ENCODE results near the gene NXN. TPM values are rescaled to one million over a fixed set of nuclear protein-coding genes. Genes with fewer than 3 reads are reported as not detected.
"Not testable (repeated sequence)": the region's sequence is repeated elsewhere in the genome, so short reads cannot be mapped to it uniquely, and the experiment has no call there.

NXN gene
- total RNA-seq, 2 donors from 2014 or later: 0.37 to 0.95 TPM

GRCh38 chr17:806781-807522 is 172.6 kb downstream of the NXN start:
- Mint-ChIP-seq H3K4me3 (no peak overlapping the region), H3K27ac (no peak overlapping the region), H3K9me3 (no peaks in the 10 kb centered on the region), H3K4me1 (no peaks in the 10 kb centered on the region), H3K27me3 (no peaks in the 10 kb centered on the region), H3K36me3 (ENCODE audit: low read depth) (no peaks in the 10 kb centered on the region)
- ATAC-seq (replicated peaks): no peak

- Mint-ChIP-seq H3K4me1 (no peaks in the 10 kb centered on the region), H3K27me3 (no peaks in the 10 kb centered on the region), H3K4me3 (no peak overlapping the region), H3K36me3 (ENCODE audit: low read depth) (no peaks in the 10 kb centered on the region), H3K9me3 (no peaks in the 10 kb centered on the region), H3K27ac (no peak overlapping the region)
- no peak for ATAC-seq (replicated peaks)
Measured at GRCh38 chr17:806346-806745, 173.2 kb downstream of the NXN start.

- H3K36me3 Mint-ChIP-seq (ENCODE audit: low read depth); H3K27ac Mint-ChIP-seq; H3K4me1 Mint-ChIP-seq; H3K9me3 Mint-ChIP-seq; ATAC-seq (replicated peaks); H3K27me3 Mint-ChIP-seq; H3K4me3 Mint-ChIP-seq: not testable (repeated sequence)
Measured at GRCh38 chr17:805886-806285, 173.7 kb downstream of the NXN start.

DNA sequence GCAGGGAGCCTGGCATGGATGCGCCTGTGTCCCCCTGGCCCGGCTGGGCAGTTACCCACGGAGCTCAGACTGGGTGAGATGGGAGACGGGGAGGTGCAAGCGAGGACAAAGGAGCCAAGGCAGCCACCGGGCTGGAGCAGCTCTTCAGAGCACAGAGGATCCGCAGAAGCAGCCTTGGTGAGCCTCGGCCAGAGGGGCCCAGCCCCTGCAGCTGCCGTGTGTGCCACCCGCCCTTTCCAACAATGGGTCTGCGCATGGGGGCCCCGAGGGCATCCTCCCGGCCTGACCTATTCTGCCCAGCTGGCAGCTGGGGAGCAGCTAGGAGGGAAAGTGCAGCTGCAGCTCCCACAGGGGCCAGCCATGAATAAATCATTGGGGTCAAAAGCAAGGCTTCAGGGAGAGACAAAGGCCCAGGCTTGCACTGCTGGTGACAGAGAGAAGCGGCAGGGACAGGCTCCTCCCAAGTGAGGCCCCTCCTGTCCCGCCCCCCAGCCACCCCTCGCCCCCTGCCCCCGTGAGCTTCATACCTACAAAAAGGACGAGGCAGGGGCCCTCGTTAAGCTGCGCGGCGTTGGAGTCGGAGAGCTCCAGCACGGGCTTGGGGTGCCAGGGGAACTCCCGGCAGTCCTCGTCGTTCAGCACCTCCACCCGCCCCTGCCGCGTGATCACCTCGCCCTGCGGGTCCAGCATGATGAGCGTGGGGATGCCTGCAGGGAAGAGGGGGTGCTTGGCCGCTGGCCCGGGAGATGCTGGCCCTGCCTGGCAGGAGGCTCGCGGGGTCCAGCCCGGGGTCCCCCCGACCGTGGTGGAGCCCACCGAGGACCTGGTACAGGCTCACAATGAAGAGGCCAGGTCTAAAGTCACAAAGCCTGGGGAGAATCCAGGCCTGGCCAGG is 174.8 kb downstream of the NXN start:
- Mint-ChIP-seq H3K4me1 (no peaks in the 10 kb centered on the region), H3K27ac (no peak overlapping the region), H3K4me3 (no peak overlapping the region), H3K36me3 (ENCODE audit: low read depth) (no peaks in the 10 kb centered on the region), H3K9me3 (no peaks in the 10 kb centered on the region), H3K27me3 (no peaks in the 10 kb centered on the region)
- no peak for ATAC-seq (replicated peaks)

DNA sequence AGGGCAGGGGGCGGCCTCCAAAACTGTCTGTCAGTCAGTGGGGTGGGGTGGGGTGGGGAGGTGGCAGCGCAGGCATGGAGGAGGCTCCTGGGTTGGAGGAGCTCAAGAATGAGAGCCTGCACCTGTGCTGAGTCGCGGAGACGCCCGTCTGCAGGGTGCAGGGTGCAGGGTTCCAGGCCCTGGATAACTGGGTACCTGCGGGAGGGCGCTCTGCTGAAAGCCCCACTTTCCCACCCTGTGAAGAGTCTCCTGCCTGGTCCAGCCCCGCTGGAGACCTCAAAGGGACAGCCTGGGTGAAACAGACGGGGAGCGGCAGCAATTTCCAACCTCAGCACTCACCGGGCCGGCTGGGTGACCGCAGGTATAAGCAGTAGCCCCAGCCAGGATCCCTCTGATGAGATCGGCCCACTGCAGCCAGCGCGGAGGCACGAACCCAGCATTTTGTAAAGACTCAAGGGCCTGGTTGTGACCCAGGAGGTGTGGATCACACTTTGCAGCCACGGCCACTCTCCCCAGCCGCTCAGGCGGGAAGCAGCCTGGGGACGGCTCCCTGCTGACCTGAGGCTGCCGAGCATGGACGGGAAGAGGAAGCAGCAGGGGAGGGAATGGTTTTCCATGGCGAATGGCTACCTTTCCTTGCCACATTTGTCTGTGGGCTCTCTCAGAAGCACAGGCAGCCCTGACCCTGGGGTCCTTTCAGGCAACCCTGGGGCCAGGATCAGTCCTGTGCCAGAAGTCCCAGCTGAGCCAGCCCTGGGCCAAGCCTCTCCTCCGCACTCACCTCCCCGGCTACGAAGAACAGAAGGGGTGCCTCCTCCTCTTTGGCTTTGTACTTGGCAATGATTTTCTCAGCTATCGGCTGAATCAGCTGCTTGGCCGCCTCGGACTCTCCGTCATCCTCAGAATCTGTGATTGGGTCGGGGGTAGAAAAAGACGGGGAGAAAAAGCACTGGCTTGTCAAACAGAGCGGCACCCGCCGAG is 176.4 kb downstream of the NXN start:
- Mint-ChIP-seq H3K9me3 (no peaks in the 10 kb centered on the region), H3K36me3 (ENCODE audit: low read depth) (no peaks in the 10 kb centered on the region), H3K4me3 (no peak overlapping the region), H3K27ac (no peak overlapping the region), H3K27me3 (no peaks in the 10 kb centered on the region), H3K4me1 (no peaks in the 10 kb centered on the region)
- ATAC-seq (replicated peaks): no peak

DNA sequence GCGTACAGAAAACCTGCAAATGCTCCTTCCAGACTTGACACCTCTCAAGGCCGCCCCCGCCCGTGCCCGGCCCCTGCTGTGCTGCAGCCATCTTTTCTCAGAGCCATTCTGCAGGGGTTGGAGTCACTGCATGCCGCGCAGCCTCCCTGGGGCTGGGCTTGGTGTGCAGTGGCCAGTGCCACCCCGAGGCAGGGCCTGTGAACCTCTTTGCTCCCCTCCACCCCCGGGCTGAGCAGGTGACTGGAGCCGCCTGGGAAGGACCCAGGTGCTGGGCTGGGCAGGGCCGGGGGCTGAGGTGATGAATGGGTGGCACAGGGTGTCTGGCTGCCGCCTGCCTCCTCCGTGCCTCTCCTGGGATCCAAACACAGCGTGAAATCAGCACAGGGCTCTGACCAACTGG is 177.1 kb downstream of the NXN start:
- Mint-ChIP-seq H3K27ac (no peak overlapping the region), H3K36me3 (ENCODE audit: low read depth) (no peaks in the 10 kb centered on the region), H3K4me1 (no peaks in the 10 kb centered on the region), H3K4me3 (no peak overlapping the region), H3K27me3 (no peaks in the 10 kb centered on the region), H3K9me3 (no peaks in the 10 kb centered on the region)
- ATAC-seq (replicated peaks): no peak

GRCh38 chr17:801660-802059 is 177.9 kb downstream of the NXN start:
- ATAC-seq (replicated peaks): no peak
- H3K27ac Mint-ChIP-seq: no peak overlapping the region
- no peaks in the 10 kb centered on the region for H3K4me1 Mint-ChIP-seq
- H3K27me3 Mint-ChIP-seq: no peaks in the 10 kb centered on the region
- no peak overlapping the region for H3K4me3 Mint-ChIP-seq
- H3K9me3 Mint-ChIP-seq: no peaks in the 10 kb centered on the region
- H3K36me3 Mint-ChIP-seq (ENCODE audit: low read depth): no peaks in the 10 kb centered on the region

GRCh38 chr17:800446-801242 is 178.9 kb downstream of the NXN start:
- H3K4me1 Mint-ChIP-seq: no peaks in the 10 kb centered on the region
- no peaks in the 10 kb centered on the region for H3K36me3 Mint-ChIP-seq (ENCODE audit: low read depth)
- H3K9me3 Mint-ChIP-seq: no peaks in the 10 kb centered on the region
- H3K27me3 Mint-ChIP-seq: no peaks in the 10 kb centered on the region
- no peak for ATAC-seq (replicated peaks)
- no peak overlapping the region for H3K27ac Mint-ChIP-seq
- no peak overlapping the region for H3K4me3 Mint-ChIP-seq

GRCh38 chr17:799261-799660 is 180.3 kb downstream of the NXN start:
- no peak for ATAC-seq (replicated peaks)
- no peak overlapping the region for H3K27ac Mint-ChIP-seq
- H3K4me3 Mint-ChIP-seq: no peak overlapping the region
- no peaks in the 10 kb centered on the region for H3K4me1 Mint-ChIP-seq
- no peaks in the 10 kb centered on the region for H3K9me3 Mint-ChIP-seq
- no peaks in the 10 kb centered on the region for H3K27me3 Mint-ChIP-seq
- H3K36me3 Mint-ChIP-seq (ENCODE audit: low read depth): no peaks in the 10 kb centered on the region

DNA sequence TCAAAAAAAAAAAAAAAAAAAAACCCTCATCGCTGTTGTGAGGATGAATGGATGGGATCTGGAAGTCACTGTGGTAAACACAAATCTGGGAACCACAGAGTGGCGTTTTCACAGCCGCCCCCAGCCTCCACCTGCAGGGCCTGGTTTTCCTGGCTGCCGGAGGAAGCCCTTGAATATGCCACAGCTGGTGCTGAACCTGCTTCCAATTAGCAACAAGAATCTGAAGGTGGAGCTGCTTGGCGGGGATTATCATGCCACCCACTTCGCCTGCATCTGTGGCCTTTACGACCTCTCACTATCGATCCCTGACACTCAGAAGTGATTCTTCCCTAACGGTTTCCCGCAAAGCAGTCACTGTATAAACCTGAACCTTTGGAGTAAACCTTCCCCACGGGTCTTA is 181.3 kb downstream of the NXN start:
- H3K27me3 Mint-ChIP-seq: no peaks in the 10 kb centered on the region
- H3K27ac Mint-ChIP-seq: no peak overlapping the region
- no peaks in the 10 kb centered on the region for H3K9me3 Mint-ChIP-seq
- ATAC-seq (replicated peaks): no peak
- H3K4me1 Mint-ChIP-seq: no peaks in the 10 kb centered on the region
- no peaks in the 10 kb centered on the region for H3K36me3 Mint-ChIP-seq (ENCODE audit: low read depth)
- H3K4me3 Mint-ChIP-seq: no peak overlapping the region

- no peak overlapping the region for H3K4me3 Mint-ChIP-seq
- peaks cover 5% of the 10 kb centered on the region for H3K36me3 Mint-ChIP-seq (ENCODE audit: low read depth)
- ATAC-seq (replicated peaks): no peak
- no peak overlapping the region for H3K27ac Mint-ChIP-seq
- H3K9me3 Mint-ChIP-seq: no peaks in the 10 kb centered on the region
- no peaks in the 10 kb centered on the region for H3K27me3 Mint-ChIP-seq
- no peaks in the 10 kb centered on the region for H3K4me1 Mint-ChIP-seq
Measured at GRCh38 chr17:797236-797840, 182.2 kb downstream of the NXN start.

DNA sequence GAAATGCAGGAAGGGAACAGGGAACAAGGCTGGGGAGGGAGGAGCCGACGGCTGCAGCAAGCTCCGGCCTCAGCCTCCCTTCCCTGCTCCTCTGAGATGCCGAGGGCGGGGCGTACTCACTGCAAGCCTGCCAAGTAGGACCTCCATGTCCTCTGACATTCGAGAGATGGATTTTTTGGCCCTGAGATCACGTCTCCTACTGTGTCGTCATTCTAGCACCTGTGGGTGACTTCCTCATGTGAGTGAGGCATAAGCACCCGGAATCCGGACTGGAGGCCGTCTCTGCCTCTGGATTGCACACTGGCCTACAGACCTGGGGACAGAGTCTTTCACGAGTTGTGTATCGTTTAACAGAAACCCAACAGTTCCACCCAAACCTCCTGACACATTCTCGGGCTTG is 183.0 kb downstream of the NXN start:
- H3K27me3 Mint-ChIP-seq: no peaks in the 10 kb centered on the region
- peaks cover 13% of the 10 kb centered on the region for H3K36me3 Mint-ChIP-seq (ENCODE audit: low read depth)
- no peak for ATAC-seq (replicated peaks)
- H3K27ac Mint-ChIP-seq: no peak overlapping the region
- H3K4me3 Mint-ChIP-seq: no peak overlapping the region
- H3K4me1 Mint-ChIP-seq: no peaks in the 10 kb centered on the region
- H3K9me3 Mint-ChIP-seq: no peaks in the 10 kb centered on the region

DNA sequence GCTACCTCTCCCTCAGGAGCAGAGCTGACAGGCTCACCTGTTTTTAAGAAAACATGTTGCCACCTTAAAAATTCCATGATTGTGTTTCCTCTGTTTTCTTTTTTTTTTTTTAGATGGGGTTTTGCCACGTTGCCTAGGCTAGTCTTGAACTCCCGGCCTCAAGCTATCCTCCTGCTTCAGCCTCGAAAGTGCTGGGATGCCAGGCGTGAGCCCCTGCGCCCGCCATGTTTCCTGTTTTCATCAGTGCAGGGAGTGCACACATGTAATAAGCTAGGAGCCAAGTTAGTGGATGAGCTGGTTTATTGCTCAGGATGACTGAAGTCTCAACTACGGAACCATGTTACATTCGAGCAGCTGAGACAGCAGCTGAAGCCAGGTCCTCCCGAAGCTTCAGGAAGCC is 183.9 kb downstream of the NXN start:
- peaks cover 21% of the 10 kb centered on the region for H3K36me3 Mint-ChIP-seq (ENCODE audit: low read depth)
- H3K9me3 Mint-ChIP-seq: no peaks in the 10 kb centered on the region
- no peak overlapping the region for H3K4me3 Mint-ChIP-seq
- ATAC-seq (replicated peaks): no peak
- no peak overlapping the region for H3K27ac Mint-ChIP-seq
- H3K27me3 Mint-ChIP-seq: no peaks in the 10 kb centered on the region
- peaks cover 5% of the 10 kb centered on the region for H3K4me1 Mint-ChIP-seq

All from activated T-helper 17 cell treated with anti-CD3 and anti-CD28 coated beads, Interleukin-2, amount 50 U/mL, for 72 hours (primary cell).